GM21515 (cell line): ENCODE measurements around the gene DGAT2.
A peak's percentile ranks its signal among the peaks of the same experiment; 100 is the strongest.

Experiments used
- ATAC-seq: cut with Tn5 transposase; IDR thresholded peaks from one replicate; pipeline ENCODE4 v1.9.1; 2021; ENCODE audit not compliant: unreplicated experiment

The DGAT2 gene

DNA sequence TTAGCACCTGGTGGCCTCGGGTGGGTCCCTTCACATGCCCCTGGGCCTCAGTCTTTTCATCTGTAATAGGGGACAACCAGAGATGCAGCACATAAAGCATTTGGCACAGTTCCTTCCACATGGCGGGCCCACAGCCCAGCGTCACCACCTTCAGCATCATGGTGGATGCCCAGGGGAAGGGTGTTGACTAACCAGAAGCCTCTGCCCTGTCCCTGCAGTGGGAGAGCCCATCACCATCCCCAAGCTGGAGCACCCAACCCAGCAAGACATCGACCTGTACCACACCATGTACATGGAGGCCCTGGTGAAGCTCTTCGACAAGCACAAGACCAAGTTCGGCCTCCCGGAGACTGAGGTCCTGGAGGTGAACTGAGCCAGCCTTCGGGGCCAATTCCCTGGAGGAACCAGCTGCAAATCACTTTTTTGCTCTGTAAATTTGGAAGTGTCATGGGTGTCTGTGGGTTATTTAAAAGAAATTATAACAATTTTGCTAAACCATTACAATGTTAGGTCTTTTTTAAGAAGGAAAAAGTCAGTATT lies 31.6 kb downstream of the DGAT2 start:
- ATAC-seq = no peak

DNA sequence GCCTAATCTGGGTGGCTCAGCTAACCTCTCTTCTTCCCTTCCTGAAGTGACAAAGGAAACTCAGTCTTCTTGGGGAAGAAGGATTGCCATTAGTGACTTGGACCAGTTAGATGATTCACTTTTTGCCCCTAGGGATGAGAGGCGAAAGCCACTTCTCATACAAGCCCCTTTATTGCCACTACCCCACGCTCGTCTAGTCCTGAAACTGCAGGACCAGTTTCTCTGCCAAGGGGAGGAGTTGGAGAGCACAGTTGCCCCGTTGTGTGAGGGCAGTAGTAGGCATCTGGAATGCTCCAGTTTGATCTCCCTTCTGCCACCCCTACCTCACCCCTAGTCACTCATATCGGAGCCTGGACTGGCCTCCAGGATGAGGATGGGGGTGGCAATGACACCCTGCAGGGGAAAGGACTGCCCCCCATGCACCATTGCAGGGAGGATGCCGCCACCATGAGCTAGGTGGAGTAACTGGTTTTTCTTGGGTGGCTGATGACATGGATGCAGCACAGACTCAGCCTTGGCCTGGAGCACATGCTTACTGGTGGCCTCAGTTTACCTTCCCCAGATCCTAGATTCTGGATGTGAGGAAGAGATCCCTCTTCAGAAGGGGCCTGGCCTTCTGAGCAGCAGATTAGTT lies 32.3 kb downstream of the DGAT2 start:
- no peak for ATAC-seq

DNA sequence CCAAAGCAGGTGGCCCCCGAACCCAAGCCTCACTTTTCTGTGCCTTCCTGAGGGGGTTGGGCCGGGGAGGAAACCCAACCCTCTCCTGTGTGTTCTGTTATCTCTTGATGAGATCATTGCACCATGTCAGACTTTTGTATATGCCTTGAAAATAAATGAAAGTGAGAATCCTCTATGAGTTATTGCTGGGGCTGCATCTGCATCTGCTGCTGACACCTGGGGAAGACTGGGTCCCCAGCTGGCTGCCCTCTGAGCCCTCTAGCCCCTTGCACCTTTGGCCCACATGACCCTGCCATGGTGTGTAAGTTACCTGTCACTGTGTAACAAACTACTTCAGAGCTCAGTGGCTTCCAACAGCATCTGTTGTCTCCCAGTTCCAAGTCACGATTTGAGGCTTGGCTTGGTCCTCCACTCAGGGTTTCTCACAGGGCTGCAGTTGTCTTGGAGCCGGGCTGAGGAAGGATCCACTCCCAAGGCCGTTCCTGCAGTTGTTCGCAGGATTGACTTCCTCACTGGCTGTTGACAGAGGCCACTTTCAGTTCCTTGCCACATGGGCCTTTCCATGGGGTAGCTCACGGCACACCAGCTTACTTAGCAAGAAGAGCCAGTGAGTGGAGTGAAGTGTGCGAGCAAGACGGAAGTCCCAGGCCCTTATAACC lies 32.9 kb downstream of the DGAT2 start:
- no peak for ATAC-seq

DNA sequence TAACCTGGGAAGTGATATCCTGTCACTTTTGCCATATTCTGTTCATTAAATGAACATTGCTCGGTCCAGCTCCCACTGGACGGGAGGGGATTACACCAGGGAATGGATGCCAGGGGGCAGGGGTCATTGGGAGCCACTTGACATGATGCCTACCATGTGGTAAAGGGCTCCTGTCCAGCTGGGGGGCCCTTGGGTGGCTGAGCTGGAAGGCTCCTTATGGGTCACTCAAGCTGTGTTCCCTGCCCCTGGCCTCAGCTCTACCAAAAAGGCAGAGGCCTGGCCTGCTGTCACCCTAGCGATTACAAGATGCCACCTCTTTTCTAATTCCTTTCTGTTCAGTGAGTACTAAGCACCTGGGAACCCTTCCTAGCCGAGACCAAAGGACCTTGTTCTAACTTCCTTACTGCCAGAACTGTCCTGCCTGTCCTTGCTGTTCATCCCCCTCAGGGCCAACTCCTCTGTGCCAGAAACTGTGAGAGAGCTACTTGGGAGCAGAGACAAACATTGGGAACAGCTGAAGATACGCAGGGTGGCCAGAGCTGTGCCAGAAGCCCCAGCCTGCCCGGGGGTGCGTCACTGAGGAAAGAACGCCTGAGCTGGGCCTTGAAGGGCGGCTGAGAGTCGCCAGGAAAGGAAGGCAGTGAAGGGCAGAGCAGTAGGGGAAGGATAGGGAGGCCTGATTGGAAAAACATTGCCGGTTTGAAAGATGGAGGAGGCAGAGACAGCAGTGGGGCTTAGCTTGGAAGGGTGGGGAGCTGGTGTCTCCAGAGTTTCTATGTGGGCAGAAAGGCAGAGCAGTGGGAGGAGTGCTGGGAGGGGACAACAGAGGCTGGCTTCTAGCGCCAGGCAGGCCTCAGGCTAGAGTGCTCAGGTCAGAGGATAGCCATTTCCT lies 33.7 kb downstream of the DGAT2 start:
- ATAC-seq = no peak

DNA sequence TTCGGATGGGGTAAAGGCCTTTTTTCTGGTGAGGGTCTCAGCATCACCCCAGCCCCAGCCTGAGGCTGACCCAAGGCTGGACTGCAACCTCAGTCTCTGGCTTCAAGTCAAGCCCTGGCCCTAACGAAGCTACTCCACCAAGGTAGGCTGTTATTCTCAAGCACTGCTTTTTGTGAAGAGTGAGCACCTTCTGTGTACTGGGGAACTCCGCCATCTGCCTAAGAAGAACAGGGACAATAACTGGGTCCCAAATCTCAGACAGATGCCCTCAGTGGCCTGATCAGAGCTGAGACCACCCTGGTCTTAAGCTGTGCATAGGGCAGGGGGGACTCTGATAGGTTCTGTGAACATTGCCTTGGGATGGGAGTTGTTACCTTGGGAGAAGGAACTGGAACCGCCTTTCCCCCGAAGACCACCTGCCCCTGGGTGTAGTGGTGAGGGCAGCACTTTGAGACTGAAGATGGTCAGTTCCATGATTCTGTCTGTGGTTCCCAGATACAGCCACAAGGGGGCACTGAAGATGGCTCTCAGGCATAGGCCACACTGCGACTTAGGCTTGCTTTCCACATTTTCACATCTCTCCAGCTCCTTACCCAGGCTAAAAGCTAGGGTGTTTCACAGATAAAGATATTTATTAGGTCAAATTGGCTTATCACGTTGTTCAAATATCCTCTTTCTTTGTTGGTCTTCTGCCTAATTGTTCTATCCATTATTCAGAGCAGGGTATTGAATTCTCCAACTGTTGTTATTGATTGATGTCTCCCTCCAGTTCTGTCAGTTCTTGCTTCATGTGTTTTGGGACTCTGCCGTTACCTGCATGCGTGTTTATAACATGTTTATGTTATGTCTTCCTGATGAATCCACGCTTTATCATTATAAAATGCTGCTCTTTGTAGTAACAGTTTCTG lies 34.6 kb downstream of the DGAT2 start:
- ATAC-seq = peak; percentile 57

DNA sequence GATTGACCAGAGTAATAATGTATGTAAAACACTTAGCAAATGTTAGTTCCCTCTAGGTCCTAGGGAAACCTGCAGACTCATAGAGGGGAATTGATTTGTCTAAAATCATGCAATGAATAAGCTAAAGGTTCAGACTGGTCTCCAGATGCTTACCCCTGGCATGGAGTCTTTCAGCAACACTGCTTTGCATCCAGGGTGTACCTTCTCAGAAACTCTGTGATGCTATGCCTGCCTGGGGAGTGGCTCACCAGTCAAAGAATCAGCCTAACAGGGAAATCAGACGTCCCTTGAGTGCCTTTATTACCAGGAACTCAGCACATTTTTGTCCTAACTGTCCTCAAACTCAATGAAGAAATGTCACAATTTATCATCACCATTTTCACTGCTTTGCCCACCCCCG lies 40.5 kb downstream of the DGAT2 start:
- ATAC-seq = no peak

DNA sequence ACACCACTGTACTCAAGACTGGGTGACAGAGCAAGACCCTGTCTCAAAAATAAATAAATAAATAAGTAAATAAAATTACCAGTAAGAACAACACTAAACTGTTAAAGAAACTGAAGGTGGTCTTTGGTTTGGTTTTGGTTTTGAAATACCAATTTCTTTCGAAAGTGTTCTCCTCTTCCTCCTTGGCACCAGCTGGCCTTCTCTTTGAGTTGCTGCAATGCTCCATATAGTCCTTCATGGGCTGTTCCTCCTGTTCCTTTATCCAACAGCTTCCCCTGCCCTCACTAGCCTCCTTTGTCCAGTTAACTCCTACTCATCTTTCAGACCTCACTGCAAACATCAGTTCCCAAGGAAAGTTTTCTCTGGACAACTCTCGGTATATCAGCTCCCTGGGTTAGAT lies 41.4 kb downstream of the DGAT2 start:
- no peak for ATAC-seq

DNA sequence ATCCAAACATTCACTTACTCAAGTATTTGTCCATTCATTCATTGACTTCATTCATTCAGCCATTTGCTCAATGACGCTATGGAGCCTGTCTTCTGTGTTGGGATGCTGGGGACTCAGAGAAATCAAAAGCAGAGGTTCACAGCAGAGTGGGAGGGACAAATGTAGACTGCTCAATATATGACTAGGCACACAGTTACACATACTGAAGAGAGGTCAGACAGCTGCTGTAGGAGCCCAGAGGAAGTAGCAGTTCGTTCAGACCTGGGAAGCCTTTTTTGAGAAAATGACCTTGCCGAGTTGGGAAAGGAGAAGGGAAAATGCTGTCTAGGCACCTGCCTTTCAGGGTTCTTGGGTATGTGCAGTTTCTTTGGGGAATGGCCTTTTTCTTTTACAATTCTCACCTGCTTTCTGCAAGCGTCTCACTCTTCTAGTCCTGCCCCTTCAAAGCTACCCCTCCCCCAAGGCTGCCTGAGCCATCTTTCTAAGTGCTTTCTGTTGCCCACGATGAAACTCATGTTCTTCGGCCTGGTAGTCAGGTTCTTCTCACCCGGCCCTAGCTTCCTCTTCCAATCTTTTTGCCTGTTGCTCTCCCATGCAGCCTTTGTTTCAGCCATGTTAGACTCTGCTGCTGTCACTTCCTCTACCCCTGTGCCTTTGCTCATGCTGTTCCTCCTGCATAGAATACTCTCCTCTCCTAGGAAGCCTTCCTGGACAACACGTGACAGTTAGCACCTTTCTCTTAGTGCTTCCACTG lies 42.2 kb downstream of the DGAT2 start:
- ATAC-seq = no peak

DNA sequence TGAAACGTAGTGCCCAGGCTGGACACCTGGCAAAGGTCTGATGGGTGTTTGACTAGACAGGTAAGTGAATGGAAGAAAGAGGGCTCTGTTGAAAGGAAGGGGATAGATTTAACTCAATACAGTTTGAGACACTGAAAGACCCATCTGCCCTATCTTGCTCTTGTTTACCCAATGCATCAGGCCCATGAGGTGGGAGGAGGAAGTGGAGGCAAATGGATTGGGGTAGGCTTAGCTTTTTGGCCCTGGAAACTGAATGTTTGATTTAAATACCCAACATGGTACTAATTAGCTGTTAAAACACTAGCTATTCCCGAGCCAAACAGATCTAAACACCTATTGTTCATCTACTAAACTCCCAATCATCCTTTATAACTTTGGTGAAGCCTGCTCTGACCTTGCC lies 42.9 kb downstream of the DGAT2 start:
- ATAC-seq = no peak

DNA sequence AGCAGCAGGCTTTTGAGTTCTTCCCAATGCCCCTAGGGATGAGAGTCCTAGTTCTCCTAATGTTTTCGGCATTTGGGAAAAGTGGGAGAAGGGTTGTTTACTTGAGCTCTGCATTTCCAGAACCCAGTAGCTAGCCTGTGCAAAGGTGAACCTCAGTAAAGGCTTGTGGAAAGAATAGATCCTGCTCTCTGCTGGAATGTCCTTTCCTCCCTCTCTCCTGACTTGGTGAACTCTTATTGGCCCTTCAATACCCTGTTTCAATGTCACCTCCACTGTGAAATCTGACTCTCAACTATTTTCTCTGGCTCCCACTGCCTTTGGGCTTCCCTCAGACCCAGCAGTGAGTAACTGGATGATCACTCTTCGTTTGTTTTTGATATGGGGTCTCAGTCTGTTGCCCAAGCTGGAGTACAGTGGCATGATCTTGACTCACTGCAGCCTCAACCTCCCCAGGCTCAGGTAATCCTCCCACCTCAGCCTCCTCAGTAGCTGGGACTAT lies 44.0 kb downstream of the DGAT2 start:
- no peak for ATAC-seq

DNA sequence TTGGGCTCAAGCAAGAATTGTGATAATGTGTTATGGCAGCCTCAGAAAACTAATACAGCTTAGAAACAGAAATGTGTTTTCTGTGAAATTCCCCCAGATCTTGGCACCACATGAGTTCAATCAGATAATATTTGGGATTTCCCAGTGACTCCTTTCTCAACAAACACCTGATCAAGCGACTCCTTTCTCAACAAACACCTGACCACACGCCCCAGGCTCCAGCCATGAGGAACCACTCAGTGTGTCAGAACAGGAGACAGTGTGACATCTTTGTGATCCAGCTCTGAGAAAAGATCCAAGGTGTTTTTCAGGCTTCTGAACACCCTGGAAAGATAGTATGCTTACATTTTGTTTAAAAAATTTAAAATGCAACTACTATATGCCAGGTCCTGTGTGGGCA lies 44.5 kb downstream of the DGAT2 start:
- no peak for ATAC-seq

DNA sequence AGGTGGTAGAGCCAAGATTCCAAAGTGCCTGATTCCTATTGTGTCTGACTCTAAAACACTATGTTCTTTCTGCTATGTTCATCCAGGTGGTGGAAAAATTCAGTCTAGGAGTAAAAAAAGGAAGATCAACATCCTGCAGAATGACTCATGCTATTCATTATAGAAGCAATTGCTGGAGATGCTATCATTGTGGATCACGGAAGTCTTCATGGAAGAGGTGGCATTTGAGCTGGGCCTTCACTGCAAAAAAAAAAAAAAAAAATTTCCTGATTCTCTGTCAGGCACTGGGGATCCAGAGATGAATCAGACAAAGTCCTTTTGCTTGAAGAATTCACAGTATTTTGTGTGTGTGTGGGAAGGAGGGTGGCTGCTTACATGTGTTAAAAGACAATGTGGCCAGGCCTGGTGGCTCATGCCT lies 45.1 kb downstream of the DGAT2 start:
- ATAC-seq = no peak

DNA sequence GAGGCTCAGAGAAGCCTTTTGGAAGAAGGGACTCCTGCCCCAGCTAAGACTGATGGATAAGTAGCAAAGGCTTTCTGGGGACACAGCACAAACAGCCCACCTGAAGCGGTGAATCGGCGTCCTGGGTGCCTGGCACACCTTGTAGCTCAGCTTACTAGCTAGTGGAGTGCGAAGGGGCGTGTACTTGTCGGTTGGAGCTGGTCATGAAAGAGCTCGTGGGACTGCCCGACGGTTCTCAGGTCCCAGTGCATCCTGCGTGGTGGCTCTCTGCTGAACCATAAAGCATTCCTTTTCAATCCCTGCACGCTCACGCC lies 45.7 kb downstream of the DGAT2 start:
- ATAC-seq = peak; percentile 23

DNA sequence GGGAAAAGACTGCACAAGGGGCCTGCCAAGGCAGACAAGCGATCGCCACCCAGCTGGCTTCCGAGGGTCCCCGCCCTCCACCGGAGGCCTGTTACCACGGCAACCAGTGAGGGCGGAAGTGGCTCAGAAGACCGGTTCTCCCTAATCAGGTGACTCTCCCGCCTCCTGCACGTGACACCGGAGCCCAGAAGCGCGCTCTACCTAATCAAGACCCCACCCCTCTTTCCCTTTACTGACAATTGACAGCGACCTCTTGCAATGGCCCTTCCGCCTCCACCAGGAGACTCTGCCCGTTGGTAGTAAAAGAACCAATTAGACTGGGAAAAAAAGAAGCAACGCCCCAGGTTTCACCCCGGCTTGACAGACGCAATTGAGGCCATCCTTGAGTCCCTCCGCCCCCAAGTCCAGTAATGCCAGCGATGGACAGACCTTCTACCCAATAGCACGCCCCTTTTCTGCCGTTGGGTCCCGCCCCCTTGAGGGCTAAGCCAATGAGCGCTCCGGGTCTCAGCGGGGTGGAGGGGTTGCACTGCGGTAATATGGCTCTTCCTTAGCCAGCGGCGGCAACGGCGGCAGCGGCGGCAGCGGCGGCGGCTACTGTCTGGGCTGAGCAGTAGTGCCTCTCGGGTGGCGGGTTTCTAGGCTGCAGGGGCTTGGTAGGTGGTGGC lies 46.2 kb downstream of the DGAT2 start, which contains the start of gene UVRAG:
Gene UVRAG (plus strand): TSS at position 534 of the 668 bp plus-strand sequence. CDS start 198 bp downstream, outside the sequence.
- ATAC-seq = peak; percentile 72

DNA sequence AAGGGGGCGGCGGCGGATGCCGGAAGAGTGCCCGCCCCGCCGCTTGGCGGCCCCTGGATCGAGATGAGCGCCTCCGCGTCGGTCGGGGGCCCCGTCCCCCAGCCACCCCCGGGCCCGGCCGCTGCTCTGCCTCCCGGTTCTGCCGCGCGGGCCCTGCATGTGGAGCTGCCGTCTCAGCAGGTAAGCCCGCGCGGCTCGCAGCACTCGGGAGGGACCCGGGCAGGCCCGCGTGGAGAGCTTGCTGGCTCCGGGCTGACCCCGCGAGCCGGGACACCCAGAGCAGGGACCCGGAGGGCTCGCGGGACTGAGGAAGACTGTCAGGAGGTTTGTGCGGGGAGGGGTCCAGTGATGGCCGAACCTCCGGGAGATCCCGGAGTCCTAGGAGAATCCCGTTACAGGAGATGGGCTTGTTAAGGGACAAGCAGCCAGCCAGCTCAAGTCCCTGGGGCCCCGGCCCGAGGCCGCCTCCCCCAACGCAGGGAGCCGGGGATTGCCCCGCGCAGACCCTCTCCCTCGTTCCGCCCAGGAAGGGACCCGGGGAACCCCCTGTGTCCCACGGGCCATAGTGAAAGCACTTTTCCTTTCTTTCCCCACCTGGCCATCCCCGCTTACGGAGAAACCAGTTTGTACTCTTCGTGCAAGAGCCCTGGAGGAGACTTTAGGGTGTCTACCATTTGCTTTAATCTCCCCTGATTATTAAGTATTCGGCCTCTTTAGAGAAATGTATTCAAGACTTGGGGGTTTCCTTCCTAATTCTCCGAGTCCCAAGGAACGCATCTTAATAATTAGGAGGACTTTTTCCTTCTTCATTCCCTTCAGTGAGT lies 47.0 kb downstream of the DGAT2 start:
- ATAC-seq = peak; percentile 24

DNA sequence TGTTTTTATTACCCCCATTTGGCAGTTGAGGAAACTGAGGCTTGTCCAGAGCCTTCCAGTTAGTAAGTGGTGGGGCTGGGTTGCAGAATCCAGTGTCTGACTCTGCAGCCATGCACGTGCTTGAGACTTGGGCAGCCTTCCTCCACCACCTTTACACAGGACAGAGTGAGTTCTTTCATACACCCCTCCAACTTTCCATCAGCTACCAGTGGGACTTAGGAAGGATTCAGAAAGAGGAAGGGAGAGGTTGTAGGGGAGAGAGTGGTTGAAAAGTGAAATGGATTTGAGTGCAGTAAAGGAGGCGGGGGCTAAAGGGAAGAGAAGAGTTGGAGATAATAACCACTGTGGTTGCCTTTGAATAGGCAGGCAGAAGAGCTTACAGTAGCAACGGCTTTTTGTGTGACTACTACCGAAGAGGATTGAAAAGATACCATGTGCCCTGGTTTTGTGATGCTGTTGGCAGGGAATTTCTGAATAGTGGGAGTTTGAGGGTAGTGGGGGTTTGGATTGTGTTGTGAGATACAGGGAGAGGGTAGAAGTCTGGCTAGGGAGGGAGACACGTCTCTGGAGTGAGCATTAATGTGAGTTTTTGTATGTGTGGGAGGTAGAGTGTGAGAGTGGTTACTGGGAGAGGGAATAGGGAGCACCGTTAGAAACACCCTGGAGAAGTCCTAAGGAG lies 48.1 kb downstream of the DGAT2 start:
- no peak for ATAC-seq

DNA sequence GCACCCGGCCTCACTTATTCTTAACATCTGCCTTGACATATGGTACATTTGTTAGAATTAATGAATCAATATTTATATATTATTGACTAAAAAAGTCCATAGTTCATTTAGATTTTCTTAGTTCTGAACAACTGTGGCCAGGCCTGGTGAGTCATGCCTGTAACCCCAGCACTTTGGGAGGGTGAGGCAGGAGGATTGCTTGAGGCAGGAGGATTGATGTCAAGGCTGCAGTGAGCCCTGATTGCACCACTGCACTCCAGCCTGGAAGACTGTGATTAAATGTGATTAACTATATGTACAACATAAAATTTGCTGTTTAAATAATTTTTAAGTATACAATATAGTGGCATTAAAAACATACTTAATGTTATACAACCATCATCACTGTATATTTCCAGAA lies 52.1 kb downstream of the DGAT2 start:
- ATAC-seq = no peak

DNA sequence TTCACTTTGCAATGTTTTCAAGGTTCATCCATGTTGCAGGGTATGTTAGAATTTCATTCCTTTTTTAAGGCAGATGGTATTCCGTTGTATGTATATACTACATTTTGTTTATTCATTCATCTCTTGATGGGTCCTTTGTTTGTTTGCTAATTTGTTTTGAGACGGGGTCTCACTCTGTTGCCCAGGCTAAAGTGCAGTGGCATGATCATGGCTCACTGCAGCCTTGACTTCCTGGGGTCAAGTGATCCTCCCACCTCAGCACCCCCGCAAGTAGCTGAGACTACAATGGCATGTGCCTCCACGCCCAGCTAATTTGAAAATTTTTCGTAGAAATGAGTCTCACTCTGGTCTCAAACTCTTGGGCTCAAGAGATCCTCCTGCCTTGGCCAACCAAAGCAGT lies 52.6 kb downstream of the DGAT2 start:
- ATAC-seq = no peak
